T-helper 2 cell treated with Interferon-gamma antibody and Interleukin-4, amounts not matched to agents 100 ng/mL and 5 ng/mL, for 36 hours (primary cell): ENCODE data around the gene FAR1. TPM values are rescaled to one million over a fixed set of nuclear protein-coding genes. Genes with fewer than 3 reads are reported as not detected.

Experiments
- intact Hi-C: fragments of 100-400 bp; cut with micrococcal nuclease; formaldehyde crosslinking; loops from one replicate; pipeline ENCODE4 v1.15.1; 2023
- total RNA-seq: library from RNA; stranded (reverse); gene quantifications from 2 replicates; pipeline ENCODE4 v1.2.3, GENCODE V29; 2022

The FAR1 gene
- total RNA-seq, 1 donor from 2014 or later: 61.1 TPM

- intact Hi-C loops: loop anchor here (5.0 to 10.0 kb wide), 4 partner anchors 255 to 1235 kb away; partner anchors contain the start of gene BMAL1
These were observed 1.3 kb downstream of the FAR1 start for GRCh38 chr11:13669544-13670488.

GRCh38 chr11:13672576-13673210, 4.2 kb downstream of the FAR1 start:
- intact Hi-C loops: no loop called here

- intact Hi-C loops: no loop called here
These were observed 6.5 kb downstream of the FAR1 start for GRCh38 chr11:13674799-13675509.

GRCh38 chr11:13676576-13676975, 8.1 kb downstream of the FAR1 start:
- intact Hi-C loops: no loop called here

GRCh38 chr11:13679768-13680167, 11.3 kb downstream of the FAR1 start:
- intact Hi-C loops: no loop called here

GRCh38 chr11:13680501-13681264, 12.2 kb downstream of the FAR1 start:
- intact Hi-C loops: no loop called here

GRCh38 chr11:13681446-13681845, 13.0 kb downstream of the FAR1 start:
- intact Hi-C loops: no loop called here

- intact Hi-C loops: no loop called here
These were observed 13.7 kb downstream of the FAR1 start for GRCh38 chr11:13682212-13682611.

GRCh38 chr11:13685461-13686108, 17.1 kb downstream of the FAR1 start:
- intact Hi-C loops: no loop called here

- intact Hi-C loops: no loop called here
These were observed 18.3 kb downstream of the FAR1 start for GRCh38 chr11:13686776-13687175.

- intact Hi-C loops: no loop called here
These were observed 18.8 kb downstream of the FAR1 start for GRCh38 chr11:13687271-13687670.

GRCh38 chr11:13691286-13691899, 22.9 kb downstream of the FAR1 start:
- intact Hi-C loops: no loop called here

- intact Hi-C loops: no loop called here
These were observed 23.7 kb downstream of the FAR1 start for GRCh38 chr11:13692172-13692571.

GRCh38 chr11:13694115-13694514, 25.6 kb downstream of the FAR1 start:
- intact Hi-C loops: no loop called here

GRCh38 chr11:13695886-13696285, 27.4 kb downstream of the FAR1 start:
- intact Hi-C loops: no loop called here

- intact Hi-C loops: no loop called here
These were observed 29.2 kb downstream of the FAR1 start for GRCh38 chr11:13697710-13698109.

- intact Hi-C loops: no loop called here
These were observed 29.7 kb downstream of the FAR1 start for GRCh38 chr11:13698132-13698531.

GRCh38 chr11:13699041-13699440, 30.6 kb downstream of the FAR1 start:
- intact Hi-C loops: no loop called here

- intact Hi-C loops: no loop called here
These were observed 31.4 kb downstream of the FAR1 start for GRCh38 chr11:13699870-13700269.

GRCh38 chr11:13701506-13701905, 33.0 kb downstream of the FAR1 start:
- intact Hi-C loops: no loop called here
